ENCODE measurements around the gene GYPA. TPM values are rescaled to one million over a fixed set of nuclear protein-coding genes. Genes with fewer than 3 reads are reported as not detected.
"Not testable (repeated sequence)": the region's sequence is repeated elsewhere in the genome, so short reads cannot be mapped to it uniquely, and the experiment has no call there.

GYPA gene
- total RNA-seq, 2 experiments from 2014 or later = not detected

GRCh38 chr4:144142690-144143326 is 2.3 kb upstream of the GYPA start:
- H3K4me1 Mint-ChIP-seq; H3K27me3 Mint-ChIP-seq; H3K36me3 Mint-ChIP-seq (ENCODE audit: low read depth); H3K27ac Mint-ChIP-seq; POLR2A ChIA-PET; H3K9me3 Mint-ChIP-seq; H3K4me3 Mint-ChIP-seq: not testable (repeated sequence)
- DNase-seq = peak; percentile 19
- CTCF ChIA-PET = interaction anchor here (1.0 kb wide), 1 partner anchor 34 kb away, joined by 6 read pairs; no protein-coding TSS in a partner anchor

- Mint-ChIP-seq H3K4me1 (no peaks in the 10 kb centered on the region), H3K36me3 (ENCODE audit: low read depth) (no peaks in the 10 kb centered on the region), H3K27me3 (peaks cover 8% of the 10 kb centered on the region), H3K4me3 (no peak overlapping the region), H3K27ac (no peak overlapping the region), H3K9me3 (no peaks in the 10 kb centered on the region)
- POLR2A ChIA-PET = no interaction called here
- DNase-seq = no peak
- CTCF ChIA-PET = no interaction called here
Measured at GRCh38 chr4:144141493-144141892, 975 bp upstream of the GYPA start.

GRCh38 chr4:144139991-144140390 is 527 bp downstream of the GYPA start:
- H3K4me1 Mint-ChIP-seq; H3K4me3 Mint-ChIP-seq; H3K27ac Mint-ChIP-seq; DNase-seq; POLR2A ChIA-PET; CTCF ChIA-PET; H3K9me3 Mint-ChIP-seq; H3K36me3 Mint-ChIP-seq (ENCODE audit: low read depth): not testable (repeated sequence)
- peaks cover 10% of the 10 kb centered on the region for H3K27me3 Mint-ChIP-seq

- CTCF ChIA-PET = not testable (repeated sequence)
- H3K27me3 Mint-ChIP-seq = peaks cover 10% of the 10 kb centered on the region
Measured at GRCh38 chr4:144139547-144139946, 971 bp downstream of the GYPA start.

GRCh38 chr4:144138239-144138638 is 2.3 kb downstream of the GYPA start:
- H3K27me3 Mint-ChIP-seq = peaks cover 10% of the 10 kb centered on the region
- H3K4me3 Mint-ChIP-seq; CTCF ChIA-PET; H3K27ac Mint-ChIP-seq; H3K9me3 Mint-ChIP-seq; H3K4me1 Mint-ChIP-seq; DNase-seq; POLR2A ChIA-PET; H3K36me3 Mint-ChIP-seq (ENCODE audit: low read depth): not testable (repeated sequence)

More at GRCh38 chr4:144139547-144139946, 971 bp downstream of the GYPA start:
- H3K9me3 Mint-ChIP-seq; H3K36me3 Mint-ChIP-seq (ENCODE audit: low read depth); H3K4me1 Mint-ChIP-seq; DNase-seq; POLR2A ChIA-PET; H3K27ac Mint-ChIP-seq; H3K4me3 Mint-ChIP-seq: not testable (repeated sequence)

GRCh38 chr4:144137137-144137931 is 3.2 kb downstream of the GYPA start:
- H3K4me3 Mint-ChIP-seq; H3K36me3 Mint-ChIP-seq (ENCODE audit: low read depth); DNase-seq; H3K4me1 Mint-ChIP-seq; H3K9me3 Mint-ChIP-seq; POLR2A ChIA-PET; H3K27ac Mint-ChIP-seq; CTCF ChIA-PET: not testable (repeated sequence)
- peaks cover 10% of the 10 kb centered on the region for H3K27me3 Mint-ChIP-seq

- H3K9me3 Mint-ChIP-seq; H3K4me1 Mint-ChIP-seq; CTCF ChIA-PET; H3K36me3 Mint-ChIP-seq (ENCODE audit: low read depth); H3K27ac Mint-ChIP-seq; H3K4me3 Mint-ChIP-seq; POLR2A ChIA-PET; DNase-seq: not testable (repeated sequence)
- H3K27me3 Mint-ChIP-seq = peaks cover 10% of the 10 kb centered on the region
Measured at GRCh38 chr4:144136189-144136588, 4.3 kb downstream of the GYPA start.

GRCh38 chr4:144130167-144130566 is 10.4 kb downstream of the GYPA start:
- H3K4me3 Mint-ChIP-seq; H3K4me1 Mint-ChIP-seq; POLR2A ChIA-PET; H3K36me3 Mint-ChIP-seq (ENCODE audit: low read depth); DNase-seq; H3K27me3 Mint-ChIP-seq; H3K9me3 Mint-ChIP-seq; H3K27ac Mint-ChIP-seq; CTCF ChIA-PET: not testable (repeated sequence)

GRCh38 chr4:144129336-144129875 is 11.1 kb downstream of the GYPA start:
- H3K9me3 Mint-ChIP-seq; DNase-seq; H3K4me1 Mint-ChIP-seq; H3K36me3 Mint-ChIP-seq (ENCODE audit: low read depth); CTCF ChIA-PET; H3K27ac Mint-ChIP-seq; H3K27me3 Mint-ChIP-seq; H3K4me3 Mint-ChIP-seq; POLR2A ChIA-PET: not testable (repeated sequence)

- POLR2A ChIA-PET; H3K27ac Mint-ChIP-seq; CTCF ChIA-PET; H3K4me1 Mint-ChIP-seq; H3K4me3 Mint-ChIP-seq; DNase-seq; H3K9me3 Mint-ChIP-seq; H3K27me3 Mint-ChIP-seq; H3K36me3 Mint-ChIP-seq (ENCODE audit: low read depth): not testable (repeated sequence)
Measured at GRCh38 chr4:144128709-144129320, 11.7 kb downstream of the GYPA start.

- H3K27ac Mint-ChIP-seq; H3K9me3 Mint-ChIP-seq; H3K36me3 Mint-ChIP-seq (ENCODE audit: low read depth); CTCF ChIA-PET; H3K4me3 Mint-ChIP-seq; H3K4me1 Mint-ChIP-seq; DNase-seq; POLR2A ChIA-PET; H3K27me3 Mint-ChIP-seq: not testable (repeated sequence)
Measured at GRCh38 chr4:144125109-144125508, 15.4 kb downstream of the GYPA start.

- H3K4me3 Mint-ChIP-seq; H3K27me3 Mint-ChIP-seq; H3K9me3 Mint-ChIP-seq; CTCF ChIA-PET; DNase-seq; H3K27ac Mint-ChIP-seq; H3K36me3 Mint-ChIP-seq (ENCODE audit: low read depth); H3K4me1 Mint-ChIP-seq; POLR2A ChIA-PET: not testable (repeated sequence)
Measured at GRCh38 chr4:144123982-144124635, 16.4 kb downstream of the GYPA start.

GRCh38 chr4:144123269-144123668 is 17.2 kb downstream of the GYPA start:
- CTCF ChIA-PET; DNase-seq; H3K4me3 Mint-ChIP-seq; H3K36me3 Mint-ChIP-seq (ENCODE audit: low read depth); H3K4me1 Mint-ChIP-seq; H3K27me3 Mint-ChIP-seq; POLR2A ChIA-PET; H3K9me3 Mint-ChIP-seq; H3K27ac Mint-ChIP-seq: not testable (repeated sequence)

All from activated CD4-positive, alpha-beta memory T cell treated with anti-CD3 and anti-CD28 coated beads, Interleukin-2, amount 10 ng/mL, durations not matched to agents 7 days and 5 days (primary cell).